MM.1S (cell line): Measurements from ENCODE around the gene RHOV.

ENCODE experiments used
- DNase-seq: peaks from one replicate; pipeline ENCODE4 v3.0.0-alpha.2; 2015
- H2AFZ ChIP-seq: fragments of 300-600 bp; sonication (generic); 2 replicates; pipeline ENCODE4 v1.6.0; 2016; ENCODE audit warnings: antibody characterized with exemption, low read length
- H3F3A ChIP-seq: fragments of 300-600 bp; sonication (generic); 2 replicates; pipeline ENCODE4 v1.6.1; 2016; ENCODE audit warnings: mild to moderate bottlenecking, antibody characterized with exemption, low read length, moderate library complexity, mixed read lengths; ENCODE audit not compliant: insufficient read depth
- H3K27ac ChIP-seq: fragments of 300-600 bp; sonication (generic); 2 replicates; pipeline ENCODE4 v1.5.1; 2016; ENCODE audit warnings: mild to moderate bottlenecking, low read length
- H3K27me3 ChIP-seq: fragments of 300-600 bp; sonication (generic); replicated peaks from 2 replicates; pipeline ENCODE4 v1.6.0; 2016; ENCODE audit warnings: low read length; ENCODE audit not compliant: insufficient read depth
- H3K36me3 ChIP-seq: fragments of 300-600 bp; sonication (generic); replicated peaks from 2 replicates; pipeline ENCODE4 v1.6.1; 2016; ENCODE audit warnings: mild to moderate bottlenecking, low read length, mixed read lengths; ENCODE audit not compliant: insufficient read depth
- H3K4me1 ChIP-seq: fragments of 300-600 bp; sonication (generic); 2 replicates; pipeline ENCODE4 v1.6.1; 2016; ENCODE audit warnings: low read length, mixed read lengths
- H3K4me2 ChIP-seq: fragments of 300-600 bp; sonication (generic); 2 replicates; pipeline ENCODE4 v1.6.0; 2016; ENCODE audit warnings: low read depth, low read length
- H3K4me3 ChIP-seq: fragments of 300-600 bp; sonication (generic); 2 replicates; pipeline ENCODE4 v1.5.1; 2016; ENCODE audit warnings: low read length, mixed read lengths
- H3K79me2 ChIP-seq: fragments of 300-600 bp; sonication (generic); 2 replicates; pipeline ENCODE4 v1.6.1; 2016; ENCODE audit warnings: mixed run types, low read length, mixed read lengths
- H3K9ac ChIP-seq: fragments of 300-600 bp; sonication (generic); 2 replicates; pipeline ENCODE4 v1.6.1; 2016; ENCODE audit warnings: low read length, mixed read lengths
- H3K9me2 ChIP-seq: fragments of 300-600 bp; sonication (generic); replicated peaks from 2 replicates; pipeline ENCODE4 v1.6.1; 2016; ENCODE audit warnings: mild to moderate bottlenecking, low read length, mixed read lengths; ENCODE audit not compliant: insufficient read depth
- H3K9me3 ChIP-seq: fragments of 300-600 bp; sonication (generic); replicated peaks from 2 replicates; pipeline ENCODE4 v1.6.1; 2016; ENCODE audit warnings: mild to moderate bottlenecking, low read length, mixed read lengths; ENCODE audit not compliant: insufficient read depth
- H4K20me1 ChIP-seq: fragments of 300-600 bp; sonication (generic); 2 replicates; pipeline ENCODE4 v1.6.1; 2016; ENCODE audit warnings: mild to moderate bottlenecking, low read length, moderate library complexity, mixed read lengths; ENCODE audit not compliant: insufficient read depth
- EZH2 ChIP-seq: fragments of 300-600 bp; sonication (generic); optimal IDR thresholded peaks from 2 replicates; pipeline ENCODE3; 2017; ENCODE audit warnings: low read depth, mild to moderate bottlenecking, antibody characterized with exemption, low read length, mixed read lengths
- EZH2phosphoT487 ChIP-seq: fragments of 300-600 bp; sonication (generic); IDR thresholded peaks from 2 replicates; pipeline ENCODE4 v1.6.1; 2018; ENCODE audit warnings: antibody characterized with exemption, low read length
- TF ChIP-seq, protein P1 (sequence below): fragments of 300-600 bp; sonication (generic); IDR thresholded peaks from 2 replicates; pipeline ENCODE4 v1.5.1; 2016; ENCODE audit warnings: antibody characterized with exemption, low read length, mixed read lengths

The RHOV gene

GRCh38 chr15:40893733-40894680 is 20.0 kb upstream of the RHOV start, which contains the start of gene VPS18:
TSS of gene VPS18 (plus strand) at chr15:40894450. CDS start at chr15:40894769, 319 bp downstream.
- Histone ChIP-seq H3K9me3 (no peaks in the 10 kb centered on the region), H3F3A (peaks cover 9% of the 10 kb centered on the region), H3K4me2 (peak within 1 kb of the TSS; percentile 75), H4K20me1 (no peaks in the 10 kb centered on the region), H3K9me2 (no peaks in the 10 kb centered on the region), H3K4me3 (peak within 1 kb of the TSS; percentile 81), H3K9ac (peak within 1 kb of the TSS; percentile 89), H3K79me2 (peaks cover 21% of the 10 kb centered on the region), H3K36me3 (no peaks in the 10 kb centered on the region), H3K27ac (peak within 1 kb of the TSS; percentile 72), H2AFZ (peak within 1 kb of the TSS; percentile 97), H3K4me1 (peaks cover 25% of the 10 kb centered on the region), H3K27me3 (no peaks in the 10 kb centered on the region)
- peak; percentile 98 for DNase-seq
- TF ChIP-seq EZH2phosphoT487: no peak
- TF ChIP-seq, protein P1, sequence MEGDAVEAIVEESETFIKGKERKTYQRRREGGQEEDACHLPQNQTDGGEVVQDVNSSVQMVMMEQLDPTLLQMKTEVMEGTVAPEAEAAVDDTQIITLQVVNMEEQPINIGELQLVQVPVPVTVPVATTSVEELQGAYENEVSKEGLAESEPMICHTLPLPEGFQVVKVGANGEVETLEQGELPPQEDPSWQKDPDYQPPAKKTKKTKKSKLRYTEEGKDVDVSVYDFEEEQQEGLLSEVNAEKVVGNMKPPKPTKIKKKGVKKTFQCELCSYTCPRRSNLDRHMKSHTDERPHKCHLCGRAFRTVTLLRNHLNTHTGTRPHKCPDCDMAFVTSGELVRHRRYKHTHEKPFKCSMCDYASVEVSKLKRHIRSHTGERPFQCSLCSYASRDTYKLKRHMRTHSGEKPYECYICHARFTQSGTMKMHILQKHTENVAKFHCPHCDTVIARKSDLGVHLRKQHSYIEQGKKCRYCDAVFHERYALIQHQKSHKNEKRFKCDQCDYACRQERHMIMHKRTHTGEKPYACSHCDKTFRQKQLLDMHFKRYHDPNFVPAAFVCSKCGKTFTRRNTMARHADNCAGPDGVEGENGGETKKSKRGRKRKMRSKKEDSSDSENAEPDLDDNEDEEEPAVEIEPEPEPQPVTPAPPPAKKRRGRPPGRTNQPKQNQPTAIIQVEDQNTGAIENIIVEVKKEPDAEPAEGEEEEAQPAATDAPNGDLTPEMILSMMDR: peak; percentile 69

GRCh38 chr15:40893019-40893670 is 19.1 kb upstream of the RHOV start:
- Histone ChIP-seq H3K36me3 (no peaks in the 10 kb centered on the region), H3K27me3 (no peaks in the 10 kb centered on the region), H3F3A (peaks cover 9% of the 10 kb centered on the region), H3K9ac (no peak overlapping the region), H3K9me2 (no peaks in the 10 kb centered on the region), H4K20me1 (no peaks in the 10 kb centered on the region), H3K4me1 (peaks cover 25% of the 10 kb centered on the region), H3K9me3 (no peaks in the 10 kb centered on the region), H3K4me2 (no peak overlapping the region; the same call in 1 of the 2 replicates), H3K79me2 (peaks cover 19% of the 10 kb centered on the region), H2AFZ (peak overlapping the region; percentile 97), H3K4me3 (no peak overlapping the region), H3K27ac (no peak overlapping the region)
- TF ChIP-seq EZH2: no peak
- TF ChIP-seq, protein P1: no peak
- TF ChIP-seq EZH2phosphoT487: no peak
- DNase-seq: no peak

GRCh38 chr15:40892447-40893012 is 18.5 kb upstream of the RHOV start:
- no peak overlapping the region for H3K4me2 ChIP-seq
- no peaks in the 10 kb centered on the region for H4K20me1 ChIP-seq
- H3K9me2 ChIP-seq: no peaks in the 10 kb centered on the region
- H3K9me3 ChIP-seq: no peaks in the 10 kb centered on the region
- H3K27me3 ChIP-seq: no peaks in the 10 kb centered on the region
- H3K4me1 ChIP-seq: peaks cover 25% of the 10 kb centered on the region
- H2AFZ ChIP-seq: no peak overlapping the region
- no peak overlapping the region for H3K9ac ChIP-seq
- H3F3A ChIP-seq: peaks cover 9% of the 10 kb centered on the region
- no peaks in the 10 kb centered on the region for H3K36me3 ChIP-seq
- no peak for DNase-seq
- H3K27ac ChIP-seq: no peak overlapping the region
- no peak overlapping the region for H3K4me3 ChIP-seq
- peaks cover 19% of the 10 kb centered on the region for H3K79me2 ChIP-seq
- no peak for TF ChIP-seq EZH2phosphoT487
- TF ChIP-seq EZH2: no peak
- TF ChIP-seq, protein P1: no peak
